ENCODE data around the gene PTGIR.

The PTGIR gene, protein sequence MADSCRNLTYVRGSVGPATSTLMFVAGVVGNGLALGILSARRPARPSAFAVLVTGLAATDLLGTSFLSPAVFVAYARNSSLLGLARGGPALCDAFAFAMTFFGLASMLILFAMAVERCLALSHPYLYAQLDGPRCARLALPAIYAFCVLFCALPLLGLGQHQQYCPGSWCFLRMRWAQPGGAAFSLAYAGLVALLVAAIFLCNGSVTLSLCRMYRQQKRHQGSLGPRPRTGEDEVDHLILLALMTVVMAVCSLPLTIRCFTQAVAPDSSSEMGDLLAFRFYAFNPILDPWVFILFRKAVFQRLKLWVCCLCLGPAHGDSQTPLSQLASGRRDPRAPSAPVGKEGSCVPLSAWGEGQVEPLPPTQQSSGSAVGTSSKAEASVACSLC

DNA sequence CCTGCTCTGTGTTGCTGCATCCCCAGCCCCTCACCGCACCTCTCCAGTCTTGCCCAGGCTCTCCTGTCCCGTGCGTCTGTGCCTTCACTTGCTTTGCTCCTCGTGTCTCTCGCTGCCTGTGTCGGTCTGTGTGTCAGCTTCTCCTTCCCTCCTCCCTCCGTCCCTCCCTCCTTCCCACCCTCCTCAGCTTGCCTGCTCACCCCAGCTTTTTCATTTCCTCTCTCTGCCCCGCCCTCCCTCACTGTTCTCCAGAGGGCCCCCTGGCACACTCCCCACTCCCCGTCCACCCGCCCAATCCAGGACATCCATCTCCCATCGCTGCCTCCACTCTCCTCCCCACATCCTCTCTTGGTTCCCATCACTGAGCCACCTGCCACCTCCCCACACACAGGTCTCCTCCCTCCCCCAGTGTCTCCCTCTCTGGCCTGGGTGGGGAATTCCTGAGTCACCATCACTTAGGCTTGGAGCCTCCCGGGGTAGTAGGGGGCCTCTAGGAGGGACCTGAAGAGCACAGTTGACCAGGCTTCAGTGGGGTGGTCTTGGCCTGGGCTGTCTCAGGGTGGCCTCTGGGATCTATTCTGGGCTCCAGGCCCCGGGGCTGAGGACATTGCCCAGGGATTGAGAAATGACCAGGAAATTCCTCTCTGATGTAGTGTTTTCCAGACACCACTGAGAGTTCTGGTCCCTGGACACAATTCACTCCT lies at the start of gene PTGIR:
Gene PTGIR (minus strand): TSS at position 132 of the 704 bp plus-strand sequence. CDS start 864 bp downstream, outside the sequence.
- DNase-seq (ENCODE audit: low read depth): no peak

DNA sequence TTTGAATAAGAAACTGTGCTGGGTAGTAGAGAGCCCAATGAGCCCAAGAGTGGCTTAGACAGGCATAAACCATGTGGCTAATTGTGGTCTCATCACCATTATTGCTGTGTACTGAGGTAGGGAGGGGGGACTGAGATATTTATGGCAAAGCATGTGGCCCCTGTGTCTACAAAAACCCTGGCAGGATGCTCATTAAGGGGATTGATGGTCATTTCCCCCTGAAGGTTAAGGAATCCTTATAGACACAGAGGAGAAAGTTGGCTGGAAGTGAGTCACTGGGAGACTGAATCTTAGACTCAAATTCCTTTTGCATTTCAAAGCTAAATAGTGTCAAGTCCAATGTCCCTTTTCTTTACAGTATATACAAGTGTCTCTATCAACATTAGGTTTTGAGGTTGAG lies 45.9 kb upstream of the PTGIR start:
- DNase-seq (ENCODE audit: low read depth): no peak

DNA sequence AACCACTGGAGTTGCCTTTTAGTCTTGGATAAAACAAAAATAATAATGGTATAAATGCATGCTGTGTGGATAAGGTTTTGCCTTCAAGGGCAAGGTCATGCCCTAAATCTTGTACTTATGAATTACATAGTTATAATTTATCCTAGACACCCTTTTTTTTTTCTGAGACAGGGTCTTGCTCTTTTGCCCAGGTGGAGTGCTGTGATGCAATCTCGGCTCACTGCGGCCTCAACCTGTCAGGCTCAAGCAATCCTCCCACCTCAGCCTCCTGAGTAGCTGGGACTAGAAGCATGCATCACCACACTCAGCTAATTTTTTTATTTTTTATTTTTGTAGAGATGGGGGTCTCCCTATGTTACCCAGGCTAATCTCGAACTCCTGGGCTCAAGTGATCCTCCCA lies 43.8 kb upstream of the PTGIR start:
- no peak for DNase-seq (ENCODE audit: low read depth)

DNA sequence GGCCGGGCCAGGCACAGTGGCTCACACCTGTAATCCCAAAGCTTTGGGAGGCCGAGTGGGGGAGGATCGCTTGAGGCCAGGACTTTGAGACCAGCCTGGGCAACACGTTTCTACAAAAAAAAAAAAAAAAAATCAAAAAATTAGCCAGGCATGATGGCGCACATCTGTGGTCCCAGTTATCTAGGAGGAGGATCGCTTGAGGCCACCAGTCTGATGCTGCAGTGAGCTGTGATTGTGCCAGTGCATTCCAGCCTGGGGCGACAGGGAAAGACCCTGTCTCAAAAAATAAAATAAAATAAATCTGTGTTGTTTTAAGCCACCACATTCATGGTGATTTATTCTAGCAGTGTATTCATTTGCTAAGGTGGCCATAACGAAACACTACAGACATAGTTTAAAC lies 40.2 kb upstream of the PTGIR start:
- no peak for DNase-seq (ENCODE audit: low read depth)

DNA sequence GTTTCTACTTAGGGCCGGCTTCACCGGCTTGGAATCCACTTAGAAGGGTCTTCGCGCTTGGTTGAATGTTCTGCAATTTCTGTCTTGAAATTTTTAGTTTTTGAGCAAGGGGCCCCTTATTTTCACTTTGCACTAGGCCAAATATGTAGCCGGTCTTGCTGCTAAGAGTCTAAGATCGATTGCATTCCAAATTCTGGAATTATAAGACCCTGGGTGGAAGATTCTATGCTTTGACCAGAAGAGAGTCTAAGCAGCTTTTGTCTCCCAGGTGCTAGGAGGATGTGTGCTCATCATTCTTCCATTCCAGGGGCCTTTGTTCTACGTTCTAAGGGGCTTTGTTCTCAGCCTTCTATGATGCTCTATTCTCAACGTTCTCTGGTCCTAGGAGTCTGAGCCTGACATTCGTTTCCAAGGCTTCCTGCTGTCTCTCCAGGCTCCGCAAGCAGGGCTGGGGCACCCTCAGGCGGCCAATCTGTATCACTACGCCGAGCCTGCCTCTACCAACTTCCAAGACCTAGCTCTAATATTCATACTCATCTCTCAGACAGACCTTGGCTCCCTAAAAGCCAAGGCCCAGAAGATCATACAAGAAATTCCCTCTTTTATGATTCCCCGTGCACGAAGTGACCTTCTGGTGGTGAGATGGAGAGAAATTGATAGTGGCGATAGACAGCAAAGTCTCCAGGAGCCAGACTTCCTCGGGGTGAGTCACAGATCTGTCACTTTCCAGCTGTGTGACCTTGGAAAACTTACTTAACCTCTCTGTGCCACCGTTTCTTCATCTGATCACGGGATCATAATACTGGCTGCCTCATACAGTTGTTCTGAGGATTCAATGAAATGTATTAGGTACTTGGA lies 37.1 kb upstream of the PTGIR start:
- peak; percentile 36 for DNase-seq (ENCODE audit: low read depth)

DNA sequence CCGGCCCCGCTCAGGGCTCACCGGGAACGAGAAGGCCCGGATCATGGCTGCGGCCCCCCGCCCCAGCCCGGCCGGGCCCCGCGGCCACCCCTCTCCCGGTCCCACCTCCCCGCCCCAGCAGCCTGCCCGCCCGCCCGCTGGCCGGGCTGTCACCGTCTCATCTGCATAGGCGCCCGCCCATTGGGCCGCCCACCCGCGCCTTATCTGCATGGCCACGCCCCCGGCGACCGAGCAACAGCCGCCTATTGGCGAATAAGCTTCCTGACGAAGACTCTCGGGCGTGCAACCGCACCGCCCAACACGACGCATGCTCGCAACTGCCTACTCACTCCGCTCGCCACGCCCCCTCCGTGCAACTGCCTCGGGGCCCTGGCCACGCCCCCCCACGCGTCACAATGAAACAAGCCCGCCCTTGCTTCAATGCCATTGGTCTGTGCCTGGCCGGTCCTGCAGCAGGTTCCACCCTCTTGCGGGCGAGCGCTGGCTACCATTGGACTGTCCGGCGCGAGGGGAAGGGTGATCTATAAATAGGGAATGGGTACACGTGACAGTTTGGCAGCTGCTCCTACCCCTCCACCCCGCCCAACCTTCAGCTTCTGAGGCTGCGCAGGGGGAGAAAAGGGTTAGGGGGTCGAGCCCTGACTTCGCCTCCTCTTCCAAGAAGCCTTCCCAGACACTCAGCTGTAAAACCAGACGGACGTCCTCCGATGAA lies 36.3 kb upstream of the PTGIR start, which contains the start of gene DACT3:
Gene DACT3 (minus strand): TSS at position 163 of the 712 bp plus-strand sequence. CDS start 118 bp downstream, at position 45.
- DNase-seq (ENCODE audit: low read depth): peak; percentile 99

DNA sequence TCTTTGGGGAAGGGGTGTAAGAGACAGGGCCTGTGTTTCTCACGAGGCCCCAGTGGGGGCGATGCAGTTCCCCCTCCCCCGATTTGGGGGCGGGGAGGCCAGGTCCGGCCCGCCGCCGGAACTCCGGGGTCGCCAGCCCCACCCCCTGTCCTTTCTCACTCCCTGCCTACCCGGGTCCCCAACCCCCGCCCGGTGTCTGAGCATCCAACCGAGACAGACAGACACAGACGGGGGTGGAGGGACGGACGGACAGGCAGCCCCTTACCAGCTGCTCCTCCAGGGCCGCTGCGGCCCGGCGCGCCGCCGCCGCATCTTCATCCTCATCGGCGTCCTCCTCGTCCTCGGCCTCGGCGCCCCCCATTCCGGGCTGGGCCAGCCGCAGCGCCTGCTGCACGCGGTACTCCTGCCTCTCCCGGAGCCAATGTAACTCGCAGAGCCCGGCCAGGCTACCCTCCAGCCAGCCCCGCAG lies 35.7 kb upstream of the PTGIR start:
- DNase-seq (ENCODE audit: low read depth): no peak

DNA sequence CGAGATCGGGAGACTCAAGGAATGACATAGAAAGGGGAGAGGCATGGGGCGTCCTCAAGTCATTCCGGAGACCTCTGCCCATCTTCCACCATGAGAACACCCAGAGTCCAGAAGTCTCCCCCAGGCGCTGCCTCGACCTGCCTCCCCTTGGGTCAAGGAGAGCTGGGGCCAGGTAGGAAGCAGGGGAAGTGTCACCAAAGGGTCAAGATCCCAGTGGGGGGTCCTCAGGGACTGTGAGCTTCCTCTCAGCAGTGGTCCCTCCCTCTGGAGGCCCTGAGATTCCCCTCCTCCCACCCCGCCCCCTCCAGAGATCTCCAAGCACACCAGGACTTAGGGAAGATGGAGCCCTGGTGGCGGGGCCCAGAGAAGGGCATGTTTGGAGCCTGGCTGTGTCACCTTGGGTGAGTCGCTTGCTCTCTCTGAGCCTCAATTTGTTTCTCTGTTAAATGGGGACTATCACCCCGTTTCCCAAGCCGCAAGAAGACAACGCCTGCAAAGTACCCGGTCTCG lies 35.2 kb upstream of the PTGIR start:
- DNase-seq (ENCODE audit: low read depth): no peak

DNA sequence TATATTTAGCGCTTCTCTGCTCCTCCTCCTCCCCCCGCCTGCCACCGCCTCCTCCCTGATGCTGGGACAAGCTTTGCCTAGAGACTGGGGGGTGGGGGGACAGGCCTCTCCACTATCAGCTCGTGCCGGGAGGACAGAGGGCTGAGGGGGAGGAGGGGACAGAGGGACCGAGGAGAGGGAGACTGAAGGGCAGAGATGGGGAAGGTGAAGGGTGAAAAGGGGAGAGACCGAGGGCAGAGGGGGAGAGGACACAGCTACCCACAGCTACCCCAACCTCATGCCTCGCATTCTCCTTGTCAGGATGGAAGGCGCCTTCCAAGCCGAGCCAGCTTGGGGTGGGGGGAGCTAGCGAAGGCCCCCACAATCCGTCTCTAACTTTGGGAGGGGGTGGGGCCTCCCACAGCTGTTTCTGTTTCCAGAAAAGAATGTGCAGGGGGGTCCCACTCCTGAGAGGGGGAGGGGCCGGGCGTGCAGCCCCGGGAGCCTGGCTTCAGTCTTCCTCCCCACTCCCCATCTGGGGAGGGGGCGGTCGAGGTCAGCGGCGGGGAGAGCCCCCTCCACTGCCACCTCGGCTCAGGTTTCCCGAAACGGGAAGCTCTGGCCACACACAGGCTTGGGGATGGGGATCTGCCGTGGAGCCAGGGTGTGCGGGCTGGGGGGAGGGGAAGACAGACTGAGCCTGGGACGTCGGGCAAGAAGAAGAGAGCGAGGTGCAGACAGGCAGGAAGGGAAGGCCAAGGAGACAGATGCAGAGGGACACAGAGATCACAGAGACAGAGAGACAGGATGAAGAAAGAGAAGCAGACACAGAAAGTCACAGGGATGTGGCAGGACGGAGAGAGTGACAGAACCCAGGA lies 34.5 kb upstream of the PTGIR start:
- no peak for DNase-seq (ENCODE audit: low read depth)

DNA sequence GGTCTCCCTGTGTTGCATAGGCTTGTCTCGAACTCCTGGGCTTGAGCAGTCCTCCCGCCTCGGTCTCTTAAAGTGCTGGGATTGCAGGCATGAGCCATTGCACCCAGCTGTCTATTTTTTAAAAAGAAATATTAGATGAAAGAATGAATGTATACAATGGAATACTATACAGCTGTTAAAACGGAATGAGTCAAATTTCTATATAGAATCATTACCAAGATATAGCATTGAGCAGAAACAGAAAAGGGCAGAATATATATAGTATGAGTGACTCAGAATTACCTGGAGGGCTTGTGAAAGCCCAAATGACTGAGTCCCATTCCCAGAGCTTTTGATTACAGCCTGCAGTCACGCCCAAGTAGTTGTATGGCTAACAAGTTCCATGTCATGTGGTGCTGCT lies 31.7 kb upstream of the PTGIR start:
- no peak for DNase-seq (ENCODE audit: low read depth)

DNA sequence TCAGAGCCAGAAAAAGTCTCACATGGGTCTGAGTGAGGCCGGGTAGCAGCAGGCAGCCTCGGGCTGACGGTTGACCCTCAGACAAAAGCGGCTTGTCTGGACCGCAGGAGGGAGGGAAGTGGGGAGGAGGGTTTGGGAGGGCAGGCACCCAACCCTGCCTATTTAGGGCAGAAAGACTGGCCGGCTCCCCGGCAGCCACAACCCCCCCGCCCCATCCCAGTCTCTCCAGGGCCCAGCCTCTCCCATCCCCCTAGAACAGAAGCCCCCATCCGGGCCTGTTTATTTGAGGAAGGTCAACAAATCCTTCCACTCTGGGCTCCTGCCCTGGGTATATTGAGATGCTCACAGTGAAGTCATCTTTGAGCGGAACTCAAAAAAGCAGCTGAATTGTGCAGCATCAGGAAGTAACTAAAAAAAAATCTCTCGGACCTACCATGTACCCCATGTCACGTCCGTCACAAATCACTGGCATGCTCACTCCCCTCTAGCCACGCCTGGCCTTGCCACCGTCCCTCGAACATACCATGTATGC lies 29.8 kb upstream of the PTGIR start:
- no peak for DNase-seq (ENCODE audit: low read depth)

DNA sequence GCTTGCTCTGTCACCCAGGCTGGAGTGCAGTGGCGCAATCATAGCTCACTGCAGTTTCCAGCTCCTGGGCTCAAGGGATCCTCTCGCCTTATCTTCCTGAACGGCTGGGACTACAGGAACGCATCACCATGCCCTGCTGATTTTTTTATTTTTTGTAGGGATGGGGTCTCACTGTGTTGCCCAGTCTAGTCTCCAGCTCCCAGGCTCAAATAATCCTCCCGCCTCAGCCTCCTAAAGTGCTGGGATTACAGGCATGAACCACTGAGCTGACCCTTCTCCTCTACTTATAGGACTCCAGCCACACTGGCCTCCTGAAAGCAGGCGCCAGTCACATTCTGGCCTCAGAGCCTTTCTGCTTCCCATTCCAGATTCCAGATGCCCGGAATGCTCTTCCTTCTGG lies 25.6 kb upstream of the PTGIR start:
- no peak for DNase-seq (ENCODE audit: low read depth)

DNA sequence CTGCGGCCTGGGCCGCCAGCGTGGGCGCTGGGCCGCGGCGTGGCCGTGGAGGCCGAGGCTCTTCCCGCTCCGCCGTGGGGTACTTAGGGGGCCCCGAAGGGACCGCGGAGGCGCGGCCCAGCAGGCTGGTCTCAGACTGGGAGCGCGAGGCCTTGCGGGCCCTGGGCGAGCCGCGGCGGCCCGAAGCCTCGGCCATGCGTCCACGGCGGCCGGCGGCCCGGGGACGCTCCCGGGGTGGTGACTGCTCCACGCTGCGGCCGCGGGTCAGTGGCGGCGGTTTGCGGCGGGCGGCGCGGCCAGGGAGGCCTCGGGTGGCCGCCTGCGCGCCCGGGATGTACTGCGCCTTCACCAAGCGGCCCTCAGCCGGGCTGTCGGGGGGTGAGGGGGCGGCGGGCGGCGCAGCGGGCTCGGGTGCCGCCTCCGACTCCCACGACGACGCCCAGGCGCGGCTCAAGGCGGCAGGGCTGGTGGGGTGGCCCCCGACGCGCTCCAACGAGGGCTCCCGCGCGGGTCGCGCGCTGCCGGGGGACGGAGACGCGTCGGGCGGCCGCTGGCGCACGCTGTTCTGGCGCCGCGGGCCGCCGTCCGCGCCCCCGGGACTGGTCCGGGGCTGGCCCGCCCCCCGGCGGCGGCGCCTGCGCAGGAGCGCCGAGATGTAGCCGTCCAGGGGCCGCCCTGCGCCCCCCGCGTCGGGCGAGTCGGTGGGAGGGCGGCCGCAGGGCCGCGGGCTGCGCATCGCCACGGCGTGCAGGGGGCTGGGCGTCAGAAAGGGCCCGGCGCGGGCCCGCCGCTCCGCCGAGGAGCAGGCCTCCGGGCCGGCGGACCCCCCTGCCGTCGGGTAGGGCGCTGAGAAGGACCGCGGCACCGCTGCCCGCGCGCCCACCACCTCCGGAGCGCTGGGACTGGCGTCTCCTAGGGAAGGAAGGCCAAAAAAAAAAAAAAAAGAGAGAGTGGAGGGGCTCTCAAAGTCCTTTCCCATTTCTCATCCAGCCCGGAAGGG lies 24.4 kb upstream of the PTGIR start:
- DNase-seq (ENCODE audit: low read depth): no peak

DNA sequence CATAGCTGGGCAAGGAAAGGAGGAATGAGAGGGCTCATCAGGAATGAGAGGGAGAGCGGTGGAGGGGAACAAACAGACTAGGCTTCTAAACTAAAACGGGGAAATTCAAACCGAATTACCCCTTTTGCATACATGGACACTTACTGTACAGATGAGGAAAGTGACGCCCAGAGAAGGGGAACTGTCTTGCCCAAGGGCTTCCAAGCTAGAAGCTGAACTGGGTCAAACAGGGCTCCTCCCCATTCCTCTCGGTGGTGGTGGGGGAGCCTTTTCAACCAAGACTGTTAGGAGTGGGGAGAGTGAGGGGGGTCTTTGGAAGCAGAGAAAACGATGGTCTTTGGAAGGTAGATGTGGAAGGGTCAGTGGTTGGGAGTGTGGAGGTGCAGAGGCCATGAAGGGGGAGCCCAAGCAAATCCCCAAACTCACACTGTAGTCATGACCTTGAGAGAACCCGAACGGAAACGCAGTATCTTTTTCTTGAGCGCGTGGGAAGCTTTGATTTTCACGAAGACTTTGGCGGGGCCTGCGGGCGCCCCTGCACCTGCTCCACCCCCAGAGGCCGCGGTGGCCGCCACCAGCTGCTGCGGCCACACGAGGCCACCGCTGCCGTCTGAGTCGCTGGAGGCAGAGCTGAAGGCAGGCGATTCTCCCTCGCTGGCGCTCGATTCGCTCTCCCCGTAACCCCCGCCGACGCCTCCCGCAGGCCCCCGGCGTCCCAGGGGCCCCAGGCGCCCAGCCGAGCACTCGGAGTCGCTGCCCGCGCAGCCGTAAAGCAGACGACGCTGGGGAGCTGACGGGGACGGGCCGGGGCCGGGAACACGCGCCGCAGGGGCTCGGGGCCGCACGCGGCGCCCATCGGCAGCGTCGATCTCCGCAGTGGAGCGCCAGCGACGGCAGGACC lies 23.4 kb upstream of the PTGIR start:
- no peak for DNase-seq (ENCODE audit: low read depth)

DNA sequence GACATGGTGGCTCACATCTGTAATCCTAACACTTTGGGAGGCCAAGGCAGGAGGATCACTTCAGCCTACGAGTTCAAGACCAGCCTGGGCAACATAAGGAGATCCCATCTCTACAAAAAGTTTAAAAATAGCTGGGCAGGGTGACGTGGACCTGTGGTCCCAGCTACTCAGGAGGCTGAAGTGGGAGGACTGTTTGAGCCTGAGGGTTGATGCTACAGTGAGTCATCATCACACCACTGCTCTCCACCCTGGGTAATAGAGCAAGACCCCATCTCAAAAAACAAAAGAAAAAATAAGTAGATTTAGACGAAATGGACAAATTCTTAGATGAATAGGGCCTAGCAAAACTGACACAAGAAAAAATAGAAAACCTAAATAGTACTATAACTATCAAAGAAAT lies 21.5 kb upstream of the PTGIR start:
- no peak for DNase-seq (ENCODE audit: low read depth)

DNA sequence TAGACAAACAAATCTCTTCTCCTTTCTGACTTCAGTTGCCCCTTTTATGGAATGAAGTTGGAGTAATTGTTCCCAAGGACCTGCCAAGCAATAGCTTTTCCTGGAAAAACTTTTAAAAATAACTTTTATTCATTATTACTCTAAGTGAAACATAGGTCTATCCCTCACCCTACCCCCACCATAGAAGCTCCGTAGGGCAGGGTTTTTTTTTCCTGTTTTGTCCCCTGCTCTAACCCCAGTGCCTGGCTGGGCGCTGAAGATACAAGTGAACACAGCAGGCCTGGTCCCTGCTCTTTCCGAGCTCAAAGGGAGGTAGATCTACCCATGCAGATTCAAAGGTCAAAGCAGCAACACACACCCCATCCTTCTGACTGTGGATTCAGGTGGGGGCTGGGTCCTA lies 19.8 kb upstream of the PTGIR start:
- no peak for DNase-seq (ENCODE audit: low read depth)

DNA sequence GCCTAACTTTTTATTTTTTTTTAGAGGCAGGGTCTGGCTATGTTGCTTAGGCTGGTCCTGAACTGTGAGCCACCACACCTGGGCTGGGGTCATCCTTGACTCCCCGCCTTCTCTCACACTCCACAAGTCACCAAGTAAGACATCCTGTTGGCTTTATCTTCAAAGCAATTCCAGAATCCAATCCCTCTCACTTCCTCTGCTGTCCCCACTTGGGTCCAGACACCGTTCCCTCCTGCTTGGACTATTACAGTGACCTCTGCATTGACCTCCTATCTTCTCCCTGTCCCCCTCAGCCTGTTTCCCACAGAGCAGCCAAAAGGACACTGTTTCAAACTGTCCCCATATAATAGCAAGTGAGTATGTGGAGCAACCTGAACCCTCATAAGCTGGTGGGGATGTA lies 15.8 kb upstream of the PTGIR start:
- no peak for DNase-seq (ENCODE audit: low read depth)

Measured in stimulated activated CD8-positive, alpha-beta memory T cell treated with anti-CD3 and anti-CD28 coated beads, Interleukin-15, amount 100 ng/mL, for 1 hour (primary cell).